PC-9 (cell line): ENCODE measurements around the gene SLC25A29. TPM values are rescaled to one million over a fixed set of nuclear protein-coding genes. Genes with fewer than 3 reads are reported as not detected.

Source experiments
- BruUV-seq: library from RNA; stranded (reverse); fragments of 400-500 nt; replicated peaks from 2 replicates; lab custom pipeline; 2021; lab: Mats Ljungman, UMichigan
- CTCF ChIA-PET: fragments of 300-600 bp; sonication (Branson Sonifier 250); formaldehyde crosslinking; loops from one replicate; lab custom pipeline; 2022; ENCODE audit warnings: antibody characterized with exemption; lab: Charles Lee
- POLR2A ChIA-PET: fragments of 300-600 bp; sonication (Branson Sonifier 250); formaldehyde crosslinking; loops from one replicate; lab custom pipeline; 2022; ENCODE audit warnings: antibody characterized with exemption; ENCODE audit not compliant: unreplicated experiment; lab: Charles Lee
- DNase-seq, 2 experiments: peaks; one replicate each; pipeline versions ENCODE4 v3.0.0 to v3.0.0-alpha.2; 2015 to 2022; ENCODE audit warnings: mixed read lengths in 1 of 2
- H2AFZ ChIP-seq: fragments of 200-600 bp; sonication (generic); 2 replicates; pipeline ENCODE4 v1.8.1; 2017; ENCODE audit warnings: antibody characterized with exemption
- H3F3A ChIP-seq: fragments of 200-600 bp; sonication (generic); 2 replicates; pipeline ENCODE4 v1.8.1; 2017; ENCODE audit warnings: antibody characterized with exemption, mild to moderate bottlenecking, low read depth; ENCODE audit not compliant: insufficient read depth
- H3K27ac ChIP-seq: fragments of 200-600 bp; sonication (generic); 2 replicates; pipeline ENCODE4 v1.6.1; 2016; ENCODE audit warnings: mixed run types
- H3K27me3 ChIP-seq: fragments of 200-600 bp; sonication (generic); 2 replicates; pipeline ENCODE4 v1.6.1; 2016; ENCODE audit warnings: low read depth, mixed run types; ENCODE audit not compliant: insufficient read depth
- H3K36me3 ChIP-seq: fragments of 200-600 bp; sonication (generic); 2 replicates; pipeline ENCODE4 v1.6.1; 2016; ENCODE audit warnings: low read depth, mixed run types
- H3K4me1 ChIP-seq: fragments of 200-600 bp; sonication (generic); replicated peaks from 2 replicates; pipeline ENCODE4 v1.6.1; 2016; ENCODE audit warnings: mixed run types; ENCODE audit not compliant: insufficient read depth
- H3K4me2 ChIP-seq: fragments of 200-600 bp; sonication (generic); 2 replicates; pipeline ENCODE4 v1.6.1; 2017; ENCODE audit warnings: mixed run types
- H3K4me3 ChIP-seq: fragments of 200-600 bp; sonication (generic); 2 replicates; pipeline ENCODE4 v1.6.1; 2016; ENCODE audit warnings: mixed run types
- H3K79me2 ChIP-seq: fragments of 200-600 bp; sonication (generic); 2 replicates; pipeline ENCODE4 v1.6.1; 2017; ENCODE audit warnings: low read depth, mixed run types
- H3K9me2 ChIP-seq: fragments of 200-600 bp; sonication (generic); 2 replicates; pipeline ENCODE4 v1.8.1; 2017; ENCODE audit warnings: mild to moderate bottlenecking; ENCODE audit not compliant: insufficient read depth
- H3K9me3 ChIP-seq: fragments of 200-600 bp; sonication (generic); 2 replicates; pipeline ENCODE4 v1.8.1; 2016; ENCODE audit warnings: low read depth; ENCODE audit not compliant: insufficient read depth
- H4K20me1 ChIP-seq: fragments of 200-600 bp; sonication (generic); 2 replicates; pipeline ENCODE4 v1.8.1; 2017; ENCODE audit not compliant: insufficient read depth
- CTCF ChIP-seq: fragments of 200-600 bp; sonication (generic); conservative IDR thresholded peaks from 2 replicates; pipeline ENCODE4 v1.6.1; 2017; ENCODE audit warnings: mixed run types, antibody characterized with exemption, mild to moderate bottlenecking, moderate library complexity
- EZH2 ChIP-seq: fragments of 200-600 bp; sonication (generic); IDR thresholded peaks from 2 replicates; pipeline ENCODE4 v1.8.0; 2017; ENCODE audit warnings: antibody characterized with exemption, low read depth
- intact Hi-C: fragments of 100-400 bp; cut with micrococcal nuclease; formaldehyde crosslinking; loops from one replicate; pipeline ENCODE4 v1.10.0; 2022; ENCODE audit not compliant: unreplicated experiment
- total RNA-seq: library from RNA; stranded (reverse); gene quantifications from 2 replicates; pipeline ENCODE4 v1.2.3, GENCODE V29; 2021

The SLC25A29 gene
- total RNA-seq, 1 experiment from 2014 or later = 6.9 TPM

- no peaks in the 10 kb centered on the region for H3K9me2 ChIP-seq
- H3K36me3 ChIP-seq = no peaks in the 10 kb centered on the region
- H3F3A ChIP-seq = no peaks in the 10 kb centered on the region
- no peak overlapping the region for H3K4me2 ChIP-seq
- no peak overlapping the region for H3K27ac ChIP-seq
- POLR2A ChIA-PET = no interaction called here
- no peaks in the 10 kb centered on the region for H3K9me3 ChIP-seq
- H2AFZ ChIP-seq = no peak overlapping the region
- H3K4me3 ChIP-seq = no peak overlapping the region
- CTCF ChIA-PET = no interaction called here
- no peaks in the 10 kb centered on the region for H3K4me1 ChIP-seq
- intact Hi-C loops = no loop called here
- H3K79me2 ChIP-seq = no peaks in the 10 kb centered on the region
- no peak for DNase-seq
- no peaks in the 10 kb centered on the region for H3K27me3 ChIP-seq
- no TSS peak for BruUV-seq
- TF ChIP-seq CTCF (no peak), EZH2 (no peak)
- H4K20me1 ChIP-seq = no peaks in the 10 kb centered on the region
These were observed 13.9 kb downstream of the SLC25A29 start for GRCh38 chr14:100292301-100292775.

GRCh38 chr14:100291305-100292075 is 14.8 kb downstream of the SLC25A29 start:
- ChIA-PET CTCF (interaction anchor here (0.6 kb wide), 2 partner anchors 336 to 972 kb away, joined by 3 to 4 read pairs; no protein-coding TSS in a partner anchor), POLR2A (no interaction called here)
- Histone ChIP-seq H3K4me2 (no peak overlapping the region), H3K4me1 (no peaks in the 10 kb centered on the region), H3K27me3 (no peaks in the 10 kb centered on the region), H4K20me1 (no peaks in the 10 kb centered on the region), H3F3A (no peaks in the 10 kb centered on the region), H3K27ac (no peak overlapping the region), H3K79me2 (no peaks in the 10 kb centered on the region), H3K36me3 (no peaks in the 10 kb centered on the region), H3K9me3 (no peaks in the 10 kb centered on the region), H3K4me3 (no peak overlapping the region), H2AFZ (no peak overlapping the region), H3K9me2 (no peaks in the 10 kb centered on the region)
- no TSS peak for BruUV-seq
- no peak for TF ChIP-seq EZH2
- no peak for TF ChIP-seq CTCF
- DNase-seq = no peak
- intact Hi-C loops = no loop called here

DNA sequence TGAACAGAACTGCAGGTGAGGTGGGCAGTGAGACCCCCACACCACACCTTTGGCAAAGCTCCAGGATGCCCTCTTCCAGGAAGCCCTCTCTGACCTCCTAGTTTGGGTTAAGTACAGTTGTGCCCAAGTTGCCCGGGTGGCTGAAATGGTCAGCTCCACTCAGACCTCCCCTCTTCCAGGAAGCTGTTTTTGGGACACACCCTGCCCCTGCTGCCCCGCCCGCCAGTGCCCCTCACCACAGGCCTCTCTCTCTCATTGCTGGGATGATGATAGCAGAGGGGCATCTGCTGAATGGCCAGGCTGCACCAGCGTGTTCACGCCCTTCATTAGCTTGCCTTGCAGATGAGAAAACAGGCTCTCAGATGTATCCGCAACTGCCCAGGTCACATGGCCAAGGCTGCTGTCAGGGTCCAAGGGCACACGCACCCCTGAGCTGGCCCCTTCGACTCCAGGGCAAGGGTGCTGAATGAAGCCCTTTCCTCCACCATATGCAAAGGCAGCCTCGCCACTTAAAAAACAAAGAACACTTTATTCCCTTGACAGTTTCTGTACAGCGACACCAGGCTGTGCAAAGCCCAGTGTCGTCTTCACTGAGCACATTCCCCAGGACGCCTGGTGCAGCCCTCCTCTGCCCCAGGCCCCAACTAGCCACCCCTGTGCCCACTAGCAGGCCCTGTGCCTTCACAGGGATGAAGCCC is 15.5 kb downstream of the SLC25A29 start:
- Histone ChIP-seq H3K9me2 (no peaks in the 10 kb centered on the region), H3K27ac (no peak overlapping the region), H3K4me3 (no peak overlapping the region), H3K4me1 (no peaks in the 10 kb centered on the region), H3K9me3 (no peaks in the 10 kb centered on the region), H3K79me2 (no peaks in the 10 kb centered on the region), H3K27me3 (no peaks in the 10 kb centered on the region), H3K36me3 (no peaks in the 10 kb centered on the region), H2AFZ (no peak overlapping the region), H3K4me2 (no peak overlapping the region), H3F3A (no peaks in the 10 kb centered on the region), H4K20me1 (no peaks in the 10 kb centered on the region)
- intact Hi-C loops = no loop called here
- TF ChIP-seq CTCF (no peak), EZH2 (no peak)
- CTCF ChIA-PET = no interaction called here
- no peak for DNase-seq
- no TSS peak for BruUV-seq
- POLR2A ChIA-PET = no interaction called here
